Duodenal mucosa (tissue), 2 donors: Measurements from ENCODE around the gene PHF14.

ENCODE experiments used
- H3K27ac ChIP-seq: one replicate; pipeline ENCODE4 v1.7.0; 2013; ENCODE audit warnings: low read depth, low read length
- H3K27me3 ChIP-seq, 2 donors: one replicate each; pipeline ENCODE4 v1.7.0; 2013; ENCODE audit warnings: low read length in 2 of 2, control low read depth in 1 of 2; ENCODE audit not compliant: insufficient read depth in 2 of 2, control insufficient read depth in 1 of 2
- H3K36me3 ChIP-seq, 2 donors: one replicate each; pipeline ENCODE4 v1.7.0; 2013; ENCODE audit warnings: low read length in 2 of 2, control low read depth in 1 of 2; ENCODE audit not compliant: insufficient read depth in 2 of 2, control insufficient read depth in 1 of 2
- H3K4me1 ChIP-seq, 2 donors: one replicate each; pipeline ENCODE4 v1.7.0; 2013; ENCODE audit warnings: low read length in 2 of 2, control low read depth in 1 of 2; ENCODE audit not compliant: insufficient read depth in 2 of 2, control insufficient read depth in 1 of 2
- H3K4me3 ChIP-seq, 2 donors: one replicate each; pipeline ENCODE4 v1.7.0; 2013; ENCODE audit warnings: low read length in 2 of 2, low read depth in 1 of 2
- H3K9ac ChIP-seq, 2 donors: one replicate each; pipeline ENCODE4 v1.7.0; 2013; ENCODE audit warnings: low read length in 2 of 2, low read depth in 1 of 2
- H3K9me3 ChIP-seq, 2 donors: one replicate each; pipeline ENCODE4 v1.7.0; 2013; ENCODE audit warnings: low read length in 2 of 2, control low read depth in 1 of 2; ENCODE audit not compliant: control insufficient read depth in 1 of 2

PHF14 gene

GRCh38 chr7:11203224-11203623 is 229.6 kb downstream of the PHF14 start:
- Histone ChIP-seq H3K9me3 (no peaks in the 10 kb centered on the region), H3K27ac (no peak overlapping the region), H3K27me3 (no peaks in the 10 kb centered on the region), H3K36me3 (no peaks in the 10 kb centered on the region), H3K9ac (no peak overlapping the region), H3K4me1 (no peaks in the 10 kb centered on the region), H3K4me3 (no peak overlapping the region)

DNA sequence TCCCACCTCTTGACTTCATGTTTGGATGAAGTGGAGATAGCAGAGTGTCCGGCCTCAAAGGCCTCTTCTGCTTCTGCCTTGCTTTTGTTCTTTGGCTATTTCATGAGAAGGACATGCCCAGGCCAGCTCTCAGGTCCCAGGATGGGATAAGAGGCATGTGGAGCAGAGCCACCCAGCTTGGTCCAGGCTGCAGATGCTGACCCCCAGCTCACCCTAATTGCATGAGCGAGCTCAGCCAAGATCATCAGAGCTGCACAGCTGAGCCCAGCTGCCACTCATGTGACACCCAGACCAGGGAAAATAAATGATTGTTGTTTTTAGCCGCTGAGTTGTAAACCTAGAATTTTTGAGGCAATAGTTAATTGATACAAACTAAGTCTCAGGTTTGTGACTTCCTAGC is 230.0 kb downstream of the PHF14 start:
- Histone ChIP-seq H3K9ac (no peak overlapping the region), H3K36me3 (no peaks in the 10 kb centered on the region), H3K4me3 (no peak overlapping the region), H3K27ac (no peak overlapping the region), H3K9me3 (no peaks in the 10 kb centered on the region), H3K4me1 (no peaks in the 10 kb centered on the region), H3K27me3 (no peaks in the 10 kb centered on the region)

GRCh38 chr7:11206177-11206899 is 232.7 kb downstream of the PHF14 start:
- no peaks in the 10 kb centered on the region for H3K9me3 ChIP-seq
- no peak overlapping the region for H3K27ac ChIP-seq
- no peaks in the 10 kb centered on the region for H3K4me1 ChIP-seq
- H3K27me3 ChIP-seq: no peaks in the 10 kb centered on the region
- no peak overlapping the region for H3K9ac ChIP-seq
- H3K4me3 ChIP-seq: no peak overlapping the region
- H3K36me3 ChIP-seq: no peaks in the 10 kb centered on the region

GRCh38 chr7:11207565-11207964 is 233.9 kb downstream of the PHF14 start:
- H3K36me3 ChIP-seq: no peaks in the 10 kb centered on the region
- H3K4me1 ChIP-seq: no peaks in the 10 kb centered on the region
- no peak overlapping the region for H3K9ac ChIP-seq
- no peaks in the 10 kb centered on the region for H3K27me3 ChIP-seq
- H3K4me3 ChIP-seq: no peak overlapping the region
- H3K27ac ChIP-seq: no peak overlapping the region
- H3K9me3 ChIP-seq: no peaks in the 10 kb centered on the region

DNA sequence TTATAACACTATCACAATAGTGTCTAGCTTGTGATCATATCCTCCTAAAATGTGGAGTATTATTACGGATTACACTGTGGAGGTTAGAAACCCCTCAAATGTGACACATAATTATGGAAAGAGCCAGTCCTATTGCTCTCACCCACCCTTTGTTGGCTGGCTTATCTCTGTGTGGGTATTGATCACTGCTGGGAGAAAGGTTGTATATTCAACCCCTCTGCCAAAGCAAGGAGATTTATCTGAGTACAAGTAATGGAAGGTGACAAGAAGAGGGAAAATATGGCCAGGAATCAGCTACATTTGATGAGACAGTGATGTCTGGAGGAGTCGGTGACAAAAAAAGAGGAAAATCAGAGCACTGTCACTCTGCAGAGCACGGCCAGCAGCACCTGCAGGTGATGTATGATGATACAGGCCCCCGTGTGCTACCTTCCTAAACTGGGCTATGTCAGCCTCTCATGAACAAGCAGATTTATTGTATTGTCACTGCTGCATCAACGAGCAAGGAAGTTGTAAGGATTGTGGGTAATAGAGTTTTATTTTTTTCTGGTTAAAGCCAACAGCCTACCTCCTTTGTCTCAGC is 235.3 kb downstream of the PHF14 start:
- Histone ChIP-seq H3K36me3 (no peaks in the 10 kb centered on the region), H3K27ac (no peak overlapping the region), H3K4me3 (no peak overlapping the region), H3K4me1 (no peaks in the 10 kb centered on the region), H3K9me3 (no peaks in the 10 kb centered on the region), H3K27me3 (no peaks in the 10 kb centered on the region), H3K9ac (no peak overlapping the region)

DNA sequence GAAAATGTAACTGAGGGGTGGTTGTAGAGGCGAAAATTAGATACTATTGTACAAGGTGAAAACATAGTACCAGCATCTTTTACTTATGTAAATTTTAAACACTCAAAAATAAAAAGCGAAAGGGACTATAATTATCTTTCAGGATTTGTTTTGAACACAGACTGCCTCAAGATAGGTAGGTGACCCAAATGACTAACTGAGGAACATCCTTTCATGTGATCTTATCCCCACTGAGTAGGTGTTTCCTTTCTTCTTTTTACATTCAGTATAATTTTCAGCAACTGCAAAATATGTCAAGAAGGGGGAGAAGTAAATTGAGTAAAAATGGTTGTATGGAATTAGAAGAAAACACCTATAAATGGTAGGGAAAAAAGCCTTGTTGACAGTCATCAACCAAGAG is 236.7 kb downstream of the PHF14 start:
- H3K9me3 ChIP-seq: no peaks in the 10 kb centered on the region
- no peak overlapping the region for H3K27ac ChIP-seq
- no peak overlapping the region for H3K4me3 ChIP-seq
- no peak overlapping the region for H3K9ac ChIP-seq
- H3K36me3 ChIP-seq: no peaks in the 10 kb centered on the region
- H3K4me1 ChIP-seq: no peaks in the 10 kb centered on the region
- no peaks in the 10 kb centered on the region for H3K27me3 ChIP-seq

DNA sequence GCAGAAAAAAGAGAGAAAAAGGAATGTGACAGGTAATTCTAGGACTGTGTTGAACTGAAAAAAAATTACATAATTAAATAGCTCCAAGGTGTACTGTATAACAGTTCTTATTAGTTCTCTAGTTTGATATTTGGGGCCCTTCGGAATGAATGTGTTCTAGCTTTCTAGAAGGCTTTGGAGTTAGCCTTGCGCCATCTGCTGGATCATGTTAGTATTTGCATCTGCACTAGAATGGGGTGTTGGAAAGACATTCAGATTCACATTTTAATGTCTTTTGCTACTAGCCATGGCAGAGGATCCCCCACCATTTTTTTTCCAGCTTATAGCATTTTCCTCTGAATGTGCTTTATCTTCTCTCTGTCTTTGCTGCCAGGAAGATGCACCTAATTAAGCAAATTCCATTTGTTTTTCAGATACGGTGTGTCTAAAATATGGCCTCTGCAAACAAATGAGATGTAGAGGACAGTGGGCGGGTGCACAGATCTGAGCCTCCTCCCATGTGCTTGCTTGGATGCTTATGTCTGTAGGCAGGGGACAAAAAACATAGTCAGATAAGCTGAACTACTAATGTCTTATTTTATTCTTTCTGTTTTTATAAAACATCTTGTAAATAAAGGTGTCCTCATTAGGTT is 238.5 kb downstream of the PHF14 start:
- no peak overlapping the region for H3K9ac ChIP-seq
- H3K36me3 ChIP-seq: no peaks in the 10 kb centered on the region
- no peaks in the 10 kb centered on the region for H3K27me3 ChIP-seq
- H3K9me3 ChIP-seq: no peaks in the 10 kb centered on the region
- no peak overlapping the region for H3K4me3 ChIP-seq
- no peaks in the 10 kb centered on the region for H3K4me1 ChIP-seq
- H3K27ac ChIP-seq: no peak overlapping the region

DNA sequence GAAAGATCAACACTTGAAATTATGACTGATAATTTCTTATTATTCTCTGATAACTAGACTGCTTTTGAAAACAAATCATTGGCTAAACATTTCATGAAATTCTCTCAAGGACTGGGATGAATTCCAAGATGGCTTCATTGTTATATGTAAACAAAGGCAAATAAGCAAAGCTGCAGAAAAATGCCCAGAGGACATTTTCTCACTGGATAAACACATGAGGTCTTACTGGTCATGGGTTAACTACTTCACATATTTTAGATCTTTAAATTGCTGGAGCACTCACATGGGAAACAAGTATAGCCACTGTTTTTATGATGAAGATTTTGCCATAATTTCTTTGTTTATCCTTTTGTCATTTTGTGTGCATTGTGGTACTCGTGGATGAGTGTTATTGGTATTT is 239.1 kb downstream of the PHF14 start:
- Histone ChIP-seq H3K9ac (no peak overlapping the region), H3K27ac (no peak overlapping the region)

DNA sequence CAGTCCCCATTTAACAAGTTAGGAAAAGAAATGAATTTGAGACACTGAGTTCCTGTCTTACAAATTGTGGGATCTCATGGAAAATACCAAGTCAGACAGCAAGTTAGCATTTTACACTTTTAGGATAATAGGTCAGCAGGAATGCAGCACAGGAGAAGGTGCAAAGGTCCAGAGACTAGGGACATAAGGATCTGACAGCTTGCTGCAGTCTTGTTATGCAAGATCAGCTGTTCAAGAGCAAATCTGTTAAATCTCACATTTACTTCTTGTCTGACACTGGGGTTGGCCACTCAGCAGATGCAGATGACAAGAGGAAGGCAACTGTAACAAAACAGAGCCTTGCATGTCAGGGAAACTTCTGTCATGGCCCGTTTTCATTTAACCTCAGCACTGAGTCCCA is 239.6 kb downstream of the PHF14 start:
- Histone ChIP-seq H3K27me3 (no peaks in the 10 kb centered on the region), H3K4me1 (no peaks in the 10 kb centered on the region), H3K27ac (no peak overlapping the region), H3K4me3 (no peak overlapping the region), H3K9me3 (no peaks in the 10 kb centered on the region), H3K9ac (no peak overlapping the region), H3K36me3 (no peaks in the 10 kb centered on the region)

More for the DNA sequence above, 239.1 kb downstream of the PHF14 start:
- H3K4me1 ChIP-seq: no peaks in the 10 kb centered on the region
- H3K27me3 ChIP-seq: no peaks in the 10 kb centered on the region
- H3K9me3 ChIP-seq: no peaks in the 10 kb centered on the region
- no peak overlapping the region for H3K4me3 ChIP-seq
- no peaks in the 10 kb centered on the region for H3K36me3 ChIP-seq

- no peak overlapping the region for H3K27ac ChIP-seq
- no peaks in the 10 kb centered on the region for H3K4me1 ChIP-seq
- no peaks in the 10 kb centered on the region for H3K36me3 ChIP-seq
- no peak overlapping the region for H3K4me3 ChIP-seq
- H3K9ac ChIP-seq: no peak overlapping the region
- no peaks in the 10 kb centered on the region for H3K27me3 ChIP-seq
- peaks cover 0 to 4% of the 10 kb centered on the region in 2 donors for H3K9me3 ChIP-seq
Measured at GRCh38 chr7:11216276-11216675, 242.6 kb downstream of the PHF14 start.
